ENCODE measurements around the gene DCHS2. TPM values are rescaled to one million over a fixed set of nuclear protein-coding genes. Genes with fewer than 3 reads are reported as not detected.

DCHS2 gene
- total RNA-seq, 2 experiments from 2014 or later = not detected

- no peak overlapping the region for H3K27ac Mint-ChIP-seq
- POLR2A ChIA-PET = no interaction called here
- H3K36me3 Mint-ChIP-seq (ENCODE audit: low read depth) = no peaks in the 10 kb centered on the region
- no peaks in the 10 kb centered on the region for H3K4me1 Mint-ChIP-seq
- DNase-seq = no peak
- CTCF ChIA-PET = no interaction called here
- no peaks in the 10 kb centered on the region for H3K9me3 Mint-ChIP-seq
- no peak overlapping the region for H3K4me3 Mint-ChIP-seq
- H3K27me3 Mint-ChIP-seq = no peaks in the 10 kb centered on the region
Measured at GRCh38 chr4:154312246-154312645, 179.4 kb downstream of the DCHS2 start.

GRCh38 chr4:154310578-154310977 is 181.0 kb downstream of the DCHS2 start:
- no peaks in the 10 kb centered on the region for H3K4me1 Mint-ChIP-seq
- no peaks in the 10 kb centered on the region for H3K36me3 Mint-ChIP-seq (ENCODE audit: low read depth)
- H3K4me3 Mint-ChIP-seq = no peak overlapping the region
- peaks cover under 1% of the 10 kb centered on the region for H3K27me3 Mint-ChIP-seq
- no peak overlapping the region for H3K27ac Mint-ChIP-seq
- H3K9me3 Mint-ChIP-seq = no peaks in the 10 kb centered on the region
- ChIA-PET POLR2A (no interaction called here), CTCF (no interaction called here)
- DNase-seq = no peak

- Mint-ChIP-seq H3K27me3 (peaks cover 3% of the 10 kb centered on the region), H3K36me3 (ENCODE audit: low read depth) (no peaks in the 10 kb centered on the region), H3K9me3 (no peaks in the 10 kb centered on the region), H3K27ac (no peak overlapping the region), H3K4me1 (no peaks in the 10 kb centered on the region), H3K4me3 (no peak overlapping the region)
- ChIA-PET POLR2A (no interaction called here), CTCF (no interaction called here)
- no peak for DNase-seq
Measured at GRCh38 chr4:154308207-154308606, 183.4 kb downstream of the DCHS2 start.

- Mint-ChIP-seq H3K4me1 (no peaks in the 10 kb centered on the region), H3K4me3 (no peak overlapping the region), H3K9me3 (no peaks in the 10 kb centered on the region), H3K36me3 (ENCODE audit: low read depth) (no peaks in the 10 kb centered on the region), H3K27ac (no peak overlapping the region), H3K27me3 (peaks cover 3% of the 10 kb centered on the region)
- no peak for DNase-seq
- CTCF ChIA-PET = no interaction called here
- POLR2A ChIA-PET = no interaction called here
Measured at GRCh38 chr4:154307451-154307850, 184.1 kb downstream of the DCHS2 start.

- ChIA-PET CTCF (no interaction called here), POLR2A (no interaction called here)
- H3K9me3 Mint-ChIP-seq = no peaks in the 10 kb centered on the region
Measured at GRCh38 chr4:154305616-154306015, 186.0 kb downstream of the DCHS2 start.

GRCh38 chr4:154304679-154305078 is 186.9 kb downstream of the DCHS2 start:
- H3K27ac Mint-ChIP-seq = no peak overlapping the region
- CTCF ChIA-PET = interaction anchor here (0.6 kb wide), 1 partner anchor 38 kb away, joined by 4 read pairs; no protein-coding TSS in a partner anchor
- H3K4me3 Mint-ChIP-seq = no peak overlapping the region
- no peaks in the 10 kb centered on the region for H3K4me1 Mint-ChIP-seq
- no peak for DNase-seq
- H3K27me3 Mint-ChIP-seq = peaks cover 3% of the 10 kb centered on the region
- no peaks in the 10 kb centered on the region for H3K36me3 Mint-ChIP-seq (ENCODE audit: low read depth)
- POLR2A ChIA-PET = no interaction called here
- no peaks in the 10 kb centered on the region for H3K9me3 Mint-ChIP-seq

More at GRCh38 chr4:154305616-154306015, 186.0 kb downstream of the DCHS2 start:
- DNase-seq = no peak
- Mint-ChIP-seq H3K4me3 (no peak overlapping the region), H3K27ac (no peak overlapping the region), H3K27me3 (peaks cover 3% of the 10 kb centered on the region), H3K36me3 (ENCODE audit: low read depth) (no peaks in the 10 kb centered on the region), H3K4me1 (no peaks in the 10 kb centered on the region)

GRCh38 chr4:154294652-154295350 is 196.8 kb downstream of the DCHS2 start:
- no peak overlapping the region for H3K27ac Mint-ChIP-seq
- H3K9me3 Mint-ChIP-seq = no peaks in the 10 kb centered on the region
- H3K36me3 Mint-ChIP-seq (ENCODE audit: low read depth) = no peaks in the 10 kb centered on the region
- ChIA-PET CTCF (no interaction called here), POLR2A (no interaction called here)
- no peak overlapping the region for H3K4me3 Mint-ChIP-seq
- no peaks in the 10 kb centered on the region for H3K4me1 Mint-ChIP-seq
- no peak for DNase-seq
- H3K27me3 Mint-ChIP-seq = peaks cover 6% of the 10 kb centered on the region

- H3K4me3 Mint-ChIP-seq = no peak overlapping the region
- H3K9me3 Mint-ChIP-seq = no peaks in the 10 kb centered on the region
- no peaks in the 10 kb centered on the region for H3K36me3 Mint-ChIP-seq (ENCODE audit: low read depth)
- DNase-seq = no peak
- H3K27me3 Mint-ChIP-seq = peaks cover 12% of the 10 kb centered on the region
- no peak overlapping the region for H3K27ac Mint-ChIP-seq
- ChIA-PET CTCF (no interaction called here), POLR2A (no interaction called here)
- no peaks in the 10 kb centered on the region for H3K4me1 Mint-ChIP-seq
Measured at GRCh38 chr4:154293427-154293826, 198.2 kb downstream of the DCHS2 start.

GRCh38 chr4:154292589-154292988 is 199.0 kb downstream of the DCHS2 start:
- ChIA-PET POLR2A (no interaction called here), CTCF (no interaction called here)
- H3K27ac Mint-ChIP-seq = no peak overlapping the region
- peaks cover 14% of the 10 kb centered on the region for H3K27me3 Mint-ChIP-seq
- no peaks in the 10 kb centered on the region for H3K36me3 Mint-ChIP-seq (ENCODE audit: low read depth)
- DNase-seq = no peak
- H3K4me1 Mint-ChIP-seq = no peaks in the 10 kb centered on the region
- H3K9me3 Mint-ChIP-seq = no peaks in the 10 kb centered on the region
- H3K4me3 Mint-ChIP-seq = no peak overlapping the region

- Mint-ChIP-seq H3K4me3 (no peak overlapping the region), H3K36me3 (ENCODE audit: low read depth) (no peaks in the 10 kb centered on the region), H3K27ac (no peak overlapping the region), H3K27me3 (peaks cover 11% of the 10 kb centered on the region), H3K9me3 (peaks cover 4% of the 10 kb centered on the region), H3K4me1 (no peaks in the 10 kb centered on the region)
- DNase-seq = no peak
- CTCF ChIA-PET = no interaction called here
- POLR2A ChIA-PET = no interaction called here
Measured at GRCh38 chr4:154277172-154277571, 214.4 kb downstream of the DCHS2 start.

- POLR2A ChIA-PET = no interaction called here
- Mint-ChIP-seq H3K36me3 (ENCODE audit: low read depth) (no peaks in the 10 kb centered on the region), H3K4me1 (no peaks in the 10 kb centered on the region), H3K9me3 (peaks cover 4% of the 10 kb centered on the region), H3K27ac (no peak overlapping the region), H3K27me3 (peaks cover 11% of the 10 kb centered on the region), H3K4me3 (no peak overlapping the region)
- DNase-seq = no peak
- CTCF ChIA-PET = no interaction called here
Measured at GRCh38 chr4:154276496-154276895, 215.1 kb downstream of the DCHS2 start.

- H3K27me3 Mint-ChIP-seq = peaks cover 2% of the 10 kb centered on the region
Measured at GRCh38 chr4:154254999-154255398, 236.6 kb downstream of the DCHS2 start.

GRCh38 chr4:154234576-154234975 is 257.0 kb downstream of the DCHS2 start:
- H3K27ac Mint-ChIP-seq = no peak overlapping the region
- no peaks in the 10 kb centered on the region for H3K36me3 Mint-ChIP-seq (ENCODE audit: low read depth)
- H3K4me1 Mint-ChIP-seq = no peaks in the 10 kb centered on the region
- no peak overlapping the region for H3K4me3 Mint-ChIP-seq
- H3K9me3 Mint-ChIP-seq = no peaks in the 10 kb centered on the region
- no peaks in the 10 kb centered on the region for H3K27me3 Mint-ChIP-seq
- CTCF ChIA-PET = no interaction called here
- no peak for DNase-seq
- POLR2A ChIA-PET = no interaction called here

More at GRCh38 chr4:154254999-154255398, 236.6 kb downstream of the DCHS2 start:
- no peaks in the 10 kb centered on the region for H3K36me3 Mint-ChIP-seq (ENCODE audit: low read depth)
- no peaks in the 10 kb centered on the region for H3K4me1 Mint-ChIP-seq
- no peaks in the 10 kb centered on the region for H3K9me3 Mint-ChIP-seq
- ChIA-PET CTCF (interaction anchor here (0.5 kb wide), 1 partner anchor 113 kb away, joined by 3 read pairs; no protein-coding TSS in a partner anchor), POLR2A (no interaction called here)
- no peak for DNase-seq
- H3K27ac Mint-ChIP-seq = no peak overlapping the region
- no peak overlapping the region for H3K4me3 Mint-ChIP-seq

- ChIA-PET CTCF (no interaction called here), POLR2A (no interaction called here)
- Mint-ChIP-seq H3K27ac (no peak overlapping the region), H3K27me3 (peaks cover 9% of the 10 kb centered on the region), H3K9me3 (no peaks in the 10 kb centered on the region), H3K4me3 (no peak overlapping the region), H3K36me3 (ENCODE audit: low read depth) (no peaks in the 10 kb centered on the region), H3K4me1 (no peaks in the 10 kb centered on the region)
- DNase-seq = no peak
Measured at GRCh38 chr4:154231806-154232478, 259.7 kb downstream of the DCHS2 start.

Data from activated CD4-positive, alpha-beta T cell treated with anti-CD3 and anti-CD28 coated beads, Interleukin-2, amount 10 ng/mL, durations not matched to agents 7 days and 5 days (primary cell).